ENCODE results near the gene ERVK3-1.

The ERVK3-1 gene

DNA sequence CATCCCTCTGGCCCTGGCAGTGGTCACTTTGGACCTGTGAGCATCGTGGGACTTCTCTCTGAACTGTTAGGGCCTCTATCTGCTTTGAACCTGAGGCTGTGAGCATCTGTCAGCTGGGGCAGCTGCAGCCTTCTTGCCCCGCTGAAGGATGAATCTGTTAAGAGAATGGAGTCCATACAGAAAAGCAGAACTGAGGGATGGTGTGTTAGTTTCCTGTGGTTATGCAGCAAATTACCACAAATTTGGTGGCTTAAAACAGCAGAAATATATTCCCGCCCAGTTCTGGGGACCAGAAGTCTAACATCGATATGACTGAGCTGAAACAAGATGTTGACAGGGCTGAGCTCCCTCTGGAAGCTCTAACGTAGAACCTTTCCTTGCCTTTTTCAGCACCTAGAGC is 59.0 kb downstream of the ERVK3-1 start:
- no peak for DNase-seq (ENCODE audit: low read depth)
